ENCODE measurements around the gene PNPLA7. TPM values are rescaled to one million over a fixed set of nuclear protein-coding genes. Genes with fewer than 3 reads are reported as not detected.

Gene PNPLA7
- total and polyA plus RNA-seq, 4 donors, result 0.75 to 6.5 (median 2.1) TPM

DNA sequence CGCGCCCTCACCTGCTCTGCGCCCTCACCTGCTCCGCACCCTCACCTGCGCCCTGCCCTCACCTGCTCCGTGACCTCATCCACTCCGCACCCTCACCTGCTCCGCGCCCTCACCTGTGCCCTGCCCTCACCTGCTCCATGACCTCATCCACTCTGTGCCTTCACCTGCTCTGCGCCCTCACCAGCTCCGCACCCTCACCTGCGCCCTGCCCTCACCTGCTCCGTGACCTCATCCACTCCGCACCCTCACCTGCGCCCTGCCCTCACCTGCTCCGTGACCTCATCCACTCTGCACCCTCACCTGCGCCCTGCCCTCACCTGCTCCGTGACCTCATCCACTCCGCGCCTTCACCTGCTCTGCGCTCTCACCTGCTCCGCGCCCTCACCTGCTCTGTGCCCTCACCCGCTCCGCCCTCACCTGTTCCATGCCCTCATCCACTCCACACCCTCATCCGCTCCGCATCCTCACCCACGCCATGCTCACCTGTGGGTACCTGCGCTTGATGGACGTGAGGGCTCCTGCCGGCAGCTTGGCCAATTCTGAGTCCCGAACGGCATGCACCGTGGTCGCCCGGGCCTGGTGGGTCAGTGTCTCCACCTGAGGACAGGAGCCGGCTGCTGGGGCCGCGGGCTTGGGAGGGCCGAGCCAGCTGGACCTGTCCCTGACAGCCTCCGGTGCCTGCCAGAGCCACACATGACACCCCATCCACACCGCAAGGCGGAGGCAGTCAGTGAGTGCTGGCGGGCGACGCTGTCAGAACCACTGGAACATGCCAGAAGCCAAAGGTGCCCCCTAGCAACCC, 55.5 kb downstream of the PNPLA7 start:
- H3K27ac ChIP-seq (ENCODE audit: low read depth in 1 of 2, low read length in 2 of 2), result no peak overlapping the region
- H3K4me3 ChIP-seq (ENCODE audit: low read depth in 1 of 3, low read length in 3 of 3), result no peak overlapping the region
- no peaks in the 10 kb centered on the region for H3K9me3 ChIP-seq (ENCODE audit: control insufficient read depth in 4 of 4, low read length in 3 of 4)
- TF ChIP-seq, protein P1, sequence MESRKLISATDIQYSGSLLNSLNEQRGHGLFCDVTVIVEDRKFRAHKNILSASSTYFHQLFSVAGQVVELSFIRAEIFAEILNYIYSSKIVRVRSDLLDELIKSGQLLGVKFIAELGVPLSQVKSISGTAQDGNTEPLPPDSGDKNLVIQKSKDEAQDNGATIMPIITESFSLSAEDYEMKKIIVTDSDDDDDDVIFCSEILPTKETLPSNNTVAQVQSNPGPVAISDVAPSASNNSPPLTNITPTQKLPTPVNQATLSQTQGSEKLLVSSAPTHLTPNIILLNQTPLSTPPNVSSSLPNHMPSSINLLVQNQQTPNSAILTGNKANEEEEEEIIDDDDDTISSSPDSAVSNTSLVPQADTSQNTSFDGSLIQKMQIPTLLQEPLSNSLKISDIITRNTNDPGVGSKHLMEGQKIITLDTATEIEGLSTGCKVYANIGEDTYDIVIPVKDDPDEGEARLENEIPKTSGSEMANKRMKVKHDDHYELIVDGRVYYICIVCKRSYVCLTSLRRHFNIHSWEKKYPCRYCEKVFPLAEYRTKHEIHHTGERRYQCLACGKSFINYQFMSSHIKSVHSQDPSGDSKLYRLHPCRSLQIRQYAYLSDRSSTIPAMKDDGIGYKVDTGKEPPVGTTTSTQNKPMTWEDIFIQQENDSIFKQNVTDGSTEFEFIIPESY (IDR thresholded peaks at IDR 0.05), result no peak
- TF ChIP-seq EGR1 (IDR thresholded peaks at IDR 0.05; ENCODE audit: low read depth in 2 of 2) (no peak), FOXA2 (IDR thresholded peaks at IDR 0.05) (no peak), RXRA (IDR thresholded peaks at IDR 0.05) (no peak), SP1 (IDR thresholded peaks at IDR 0.05) (no peak), NR2F2 (IDR thresholded peaks at IDR 0.05) (no peak), FOXA1 (IDR thresholded peaks at IDR 0.05) (no peak), YY1 (IDR thresholded peaks at IDR 0.05) (no peak), JUND (IDR thresholded peaks at IDR 0.05) (no peak), TAF1 (conservative IDR thresholded peaks at IDR 0.05) (no peak), REST (IDR thresholded peaks at IDR 0.05) (no peak), GABPA (IDR thresholded peaks at IDR 0.05 in 1 of 2, conservative IDR thresholded peaks at IDR 0.05 in 1 of 2) (no peak), RAD21 (IDR thresholded peaks at IDR 0.05) (no peak), HNF4G (IDR thresholded peaks at IDR 0.05) (no peak), HNF4A (conservative IDR thresholded peaks at IDR 0.05) (no peak)
- TF ChIP-seq, protein P2, sequence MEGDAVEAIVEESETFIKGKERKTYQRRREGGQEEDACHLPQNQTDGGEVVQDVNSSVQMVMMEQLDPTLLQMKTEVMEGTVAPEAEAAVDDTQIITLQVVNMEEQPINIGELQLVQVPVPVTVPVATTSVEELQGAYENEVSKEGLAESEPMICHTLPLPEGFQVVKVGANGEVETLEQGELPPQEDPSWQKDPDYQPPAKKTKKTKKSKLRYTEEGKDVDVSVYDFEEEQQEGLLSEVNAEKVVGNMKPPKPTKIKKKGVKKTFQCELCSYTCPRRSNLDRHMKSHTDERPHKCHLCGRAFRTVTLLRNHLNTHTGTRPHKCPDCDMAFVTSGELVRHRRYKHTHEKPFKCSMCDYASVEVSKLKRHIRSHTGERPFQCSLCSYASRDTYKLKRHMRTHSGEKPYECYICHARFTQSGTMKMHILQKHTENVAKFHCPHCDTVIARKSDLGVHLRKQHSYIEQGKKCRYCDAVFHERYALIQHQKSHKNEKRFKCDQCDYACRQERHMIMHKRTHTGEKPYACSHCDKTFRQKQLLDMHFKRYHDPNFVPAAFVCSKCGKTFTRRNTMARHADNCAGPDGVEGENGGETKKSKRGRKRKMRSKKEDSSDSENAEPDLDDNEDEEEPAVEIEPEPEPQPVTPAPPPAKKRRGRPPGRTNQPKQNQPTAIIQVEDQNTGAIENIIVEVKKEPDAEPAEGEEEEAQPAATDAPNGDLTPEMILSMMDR (IDR thresholded peaks at IDR 0.05; ENCODE audit: low read depth, low read length, missing input control), result no peak
- TF ChIP-seq, protein P3, sequence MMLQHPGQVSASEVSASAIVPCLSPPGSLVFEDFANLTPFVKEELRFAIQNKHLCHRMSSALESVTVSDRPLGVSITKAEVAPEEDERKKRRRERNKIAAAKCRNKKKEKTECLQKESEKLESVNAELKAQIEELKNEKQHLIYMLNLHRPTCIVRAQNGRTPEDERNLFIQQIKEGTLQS (IDR thresholded peaks at IDR 0.05), result no peak
- TF ChIP-seq, protein P4, sequence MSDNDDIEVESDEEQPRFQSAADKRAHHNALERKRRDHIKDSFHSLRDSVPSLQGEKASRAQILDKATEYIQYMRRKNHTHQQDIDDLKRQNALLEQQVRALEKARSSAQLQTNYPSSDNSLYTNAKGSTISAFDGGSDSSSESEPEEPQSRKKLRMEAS (IDR thresholded peaks at IDR 0.05), result no peak
- H3K4me1 ChIP-seq (ENCODE audit: control insufficient read depth in 4 of 4, insufficient read depth in 4 of 4, low read length in 3 of 4), result no peaks in the 10 kb centered on the region
- no peak for DNase-seq (ENCODE audit: low spot score)
- H3K36me3 ChIP-seq (ENCODE audit: control insufficient read depth in 4 of 4, insufficient read depth in 3 of 4, low read depth in 1 of 4, low read length in 3 of 4), result peaks cover 0 to 17% (median 5%) of the 10 kb centered on the region in 4 donors
- no peaks in the 10 kb centered on the region for H3K27me3 ChIP-seq (ENCODE audit: control insufficient read depth in 4 of 4, insufficient read depth in 4 of 4, low read length in 3 of 4)
- WGBS, result 95% methylated on average over 46 of the region's 46 CpGs
- H3K9ac ChIP-seq (ENCODE audit: low read depth in 1 of 2, low read length in 2 of 2), result no peak overlapping the region
